NCI-H1092 (cell line): ENCODE results near the gene LAMP1.
"Not testable (repeated sequence)": the region's sequence is repeated elsewhere in the genome, so short reads cannot be mapped to it uniquely, and the experiment has no call there.

Experiments
- DNase-seq: peaks from one replicate; lab custom pipeline; 2025; lab: John Stamatoyannopoulos, UW

The LAMP1 gene

DNA sequence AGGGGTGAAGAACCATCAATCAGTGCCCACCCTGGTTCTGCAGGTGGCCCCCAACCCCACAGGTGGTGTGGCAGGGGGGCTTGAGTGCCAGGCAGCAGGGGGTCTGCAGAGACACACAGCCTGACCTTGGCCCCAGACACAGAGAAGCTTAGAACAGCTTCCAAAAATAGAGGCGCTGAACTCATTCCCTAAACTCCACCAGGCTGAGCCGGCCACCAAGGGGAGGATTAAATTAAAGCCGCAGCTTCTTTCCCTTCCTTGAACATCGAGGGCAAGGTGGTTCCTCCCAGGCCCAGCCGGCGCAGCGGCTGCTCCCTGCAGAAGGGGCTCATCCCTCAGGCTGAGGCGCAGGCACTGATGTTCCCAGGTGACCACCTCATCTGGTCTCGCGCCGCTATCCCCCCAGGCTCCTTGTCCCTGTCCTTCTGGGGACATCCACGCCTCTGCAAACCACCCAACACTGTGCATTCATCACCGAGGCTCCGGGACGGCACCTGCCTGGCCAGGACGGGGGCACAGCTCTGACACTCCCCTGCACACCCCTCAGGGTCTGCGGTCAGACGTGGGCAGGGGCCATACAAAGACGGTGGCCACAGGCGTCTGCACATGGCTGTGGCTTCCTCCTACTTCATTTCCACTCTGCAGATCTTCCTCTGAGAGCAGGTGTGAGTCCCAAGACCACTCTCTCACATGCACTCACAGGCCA, 30.9 kb downstream of the LAMP1 start:
- no peak for DNase-seq

DNA sequence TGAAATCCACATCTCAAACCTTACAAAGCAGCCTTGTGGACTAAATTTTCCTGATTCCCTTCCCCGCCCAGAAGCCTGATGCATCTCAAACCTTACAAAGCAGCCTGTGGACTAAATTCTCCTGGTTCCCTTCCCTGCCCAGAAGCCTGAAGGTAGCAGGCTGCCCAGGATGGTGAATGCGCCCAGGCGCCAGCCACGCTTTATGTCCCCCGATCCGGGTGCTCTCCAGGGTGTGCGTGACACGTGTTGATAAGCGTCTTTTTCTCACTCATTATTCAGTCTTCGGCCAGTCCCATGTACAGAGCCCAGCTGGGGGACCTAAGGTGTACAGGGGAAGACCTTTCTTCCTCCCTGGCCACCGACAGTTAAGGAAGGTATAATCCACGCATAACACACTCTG, 31.8 kb downstream of the LAMP1 start:
- no peak for DNase-seq

DNA sequence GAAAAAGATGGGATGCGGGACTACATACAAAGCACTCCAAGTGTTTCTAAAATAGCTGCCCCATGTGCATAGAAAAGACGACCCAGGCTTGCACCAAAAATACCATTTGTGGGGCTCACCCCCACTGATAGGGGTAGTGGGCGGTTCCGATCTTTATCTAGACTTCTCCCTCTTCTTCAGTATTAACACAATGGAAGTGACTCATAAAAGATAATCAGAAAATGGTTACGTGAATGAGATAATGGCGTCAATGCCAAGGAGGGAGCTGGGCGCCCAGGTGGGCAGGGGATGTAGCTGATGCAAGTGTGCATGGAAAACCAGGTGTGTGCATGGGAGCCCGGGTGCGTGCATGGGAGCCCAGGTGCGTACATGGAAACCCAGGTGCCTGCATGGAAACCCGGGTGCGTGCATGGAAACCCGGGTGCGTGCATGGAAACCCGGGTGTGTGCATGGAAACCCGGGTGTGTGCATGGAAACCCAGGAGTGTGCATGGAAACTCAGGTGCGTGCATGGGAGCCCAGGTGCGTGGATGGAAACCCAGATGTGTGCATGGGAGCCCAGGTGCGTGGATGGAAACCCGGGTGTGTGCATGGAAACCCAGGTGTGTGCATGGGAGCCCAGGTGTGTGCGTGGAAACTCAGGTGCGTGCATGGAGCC, 32.7 kb downstream of the LAMP1 start:
- no peak for DNase-seq

- no peak for DNase-seq
Measured at GRCh38 chr13:113332615-113333014, 35.6 kb downstream of the LAMP1 start.

GRCh38 chr13:113333076-113333475, 36.0 kb downstream of the LAMP1 start:
- DNase-seq, result no peak

GRCh38 chr13:113337556-113337955, 40.5 kb downstream of the LAMP1 start:
- DNase-seq, result no peak

DNA sequence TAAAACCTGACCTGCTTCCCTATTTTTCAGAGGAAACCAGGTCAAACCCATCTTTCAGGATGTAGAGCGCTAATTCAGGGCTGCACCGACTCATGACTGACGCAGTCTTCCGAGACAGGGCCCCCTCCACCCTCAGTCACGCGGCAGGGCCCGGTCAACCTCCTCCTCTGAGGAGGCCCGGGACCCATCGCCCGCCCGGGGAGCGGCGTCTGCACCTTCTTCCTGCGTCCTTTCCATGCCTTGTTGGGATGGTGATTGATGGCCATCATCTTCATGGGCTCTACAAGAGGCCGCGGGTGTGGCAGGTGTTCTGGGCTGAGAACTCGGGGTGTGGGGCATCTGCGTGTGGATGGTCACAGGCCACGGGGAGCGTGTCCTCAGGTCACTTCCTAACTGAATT, 40.9 kb downstream of the LAMP1 start:
- no peak for DNase-seq

DNA sequence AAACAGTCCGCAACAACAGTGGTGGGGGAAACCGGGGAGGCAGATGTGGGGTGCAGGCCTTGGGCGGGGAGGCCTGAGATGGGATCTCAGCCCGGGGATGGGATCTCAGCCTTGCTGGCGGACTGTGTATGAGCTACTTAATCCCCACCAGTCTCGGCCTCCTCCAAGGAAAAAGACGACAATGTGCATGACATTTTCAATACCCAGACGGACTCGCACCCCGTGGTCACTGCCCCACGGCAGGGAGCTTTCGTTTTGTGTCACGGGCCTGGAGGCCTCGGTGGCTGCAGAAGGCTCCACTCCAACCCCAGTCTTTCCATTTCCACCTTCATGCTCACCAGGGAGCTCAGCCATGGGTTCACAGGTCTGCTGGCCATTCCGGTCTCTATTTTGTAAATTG, 41.4 kb downstream of the LAMP1 start:
- DNase-seq, result no peak

DNA sequence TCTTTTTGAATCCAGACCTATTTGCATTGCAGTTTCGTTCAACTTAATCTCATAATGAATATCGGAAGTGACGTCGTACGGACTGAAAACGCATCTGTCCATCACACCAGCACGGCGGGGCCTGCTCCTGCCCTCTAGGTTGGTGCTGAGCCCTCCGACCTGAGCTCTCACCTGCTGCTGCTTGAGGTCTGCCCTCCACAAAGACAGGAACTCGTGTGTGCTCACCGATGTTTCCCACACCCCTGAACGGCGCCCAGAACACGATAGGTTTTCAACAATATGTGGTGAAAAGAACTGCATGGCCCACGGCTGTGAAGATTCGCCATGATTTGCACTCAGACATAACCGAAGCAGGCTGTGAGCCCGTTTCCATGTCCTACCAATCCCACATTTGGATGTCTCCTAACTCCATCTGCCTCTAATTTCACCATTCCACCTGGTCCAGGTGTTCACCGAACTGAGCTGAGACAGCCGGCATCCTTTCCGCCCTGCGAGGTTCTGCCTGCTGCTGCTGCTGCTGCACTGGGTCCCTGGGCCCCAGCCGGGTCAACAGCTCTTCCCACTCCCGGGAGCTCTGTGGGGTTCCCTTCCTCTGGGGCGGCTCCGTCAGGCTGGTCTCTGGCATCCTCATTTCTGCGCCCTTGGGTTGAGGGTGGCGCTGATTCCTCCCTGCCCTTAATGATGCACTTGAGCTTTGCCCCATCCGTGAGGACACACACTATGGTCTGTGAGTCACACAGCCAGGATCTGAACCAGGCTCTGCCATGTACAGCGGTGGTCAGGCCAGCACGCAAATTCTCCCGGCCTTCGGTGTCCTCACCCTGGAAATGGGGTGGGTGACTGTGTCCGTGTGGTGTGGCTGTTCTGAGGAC, 46.0 kb downstream of the LAMP1 start:
- DNase-seq, result no peak

DNA sequence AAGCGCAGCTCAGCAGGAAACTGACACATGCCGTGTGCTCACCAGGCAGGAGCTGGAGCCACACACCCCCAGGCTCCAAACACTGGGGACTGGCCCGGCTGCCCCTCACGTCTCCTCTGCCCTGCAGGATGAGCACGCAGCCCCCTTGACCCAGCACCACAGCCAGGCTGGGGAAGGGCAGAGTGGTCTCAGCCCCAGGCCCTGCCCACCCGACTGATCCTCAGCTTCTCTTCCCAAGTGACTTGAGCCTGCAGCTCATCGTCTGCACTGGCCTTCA, 46.6 kb downstream of the LAMP1 start:
- DNase-seq, result no peak

DNA sequence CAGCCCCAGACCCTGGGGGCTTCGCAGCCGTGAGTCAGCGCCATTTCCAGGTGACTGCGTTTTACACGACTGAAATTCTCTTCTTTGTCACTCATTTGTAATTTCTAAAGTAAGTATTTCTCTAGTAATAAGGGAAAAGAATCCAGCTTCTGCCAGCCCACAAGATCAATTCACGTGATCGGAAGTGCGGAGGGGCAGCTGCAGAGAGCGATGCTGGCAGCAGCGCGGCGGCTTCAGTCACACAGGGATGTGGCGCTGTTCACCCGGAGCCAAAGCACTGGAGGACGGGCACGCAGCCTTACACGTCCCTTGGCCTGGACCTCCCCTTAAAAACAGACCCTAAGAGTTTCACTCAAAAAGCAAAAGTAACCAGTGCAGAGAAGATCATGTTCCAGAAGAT, 48.4 kb downstream of the LAMP1 start:
- DNase-seq, result no peak

DNA sequence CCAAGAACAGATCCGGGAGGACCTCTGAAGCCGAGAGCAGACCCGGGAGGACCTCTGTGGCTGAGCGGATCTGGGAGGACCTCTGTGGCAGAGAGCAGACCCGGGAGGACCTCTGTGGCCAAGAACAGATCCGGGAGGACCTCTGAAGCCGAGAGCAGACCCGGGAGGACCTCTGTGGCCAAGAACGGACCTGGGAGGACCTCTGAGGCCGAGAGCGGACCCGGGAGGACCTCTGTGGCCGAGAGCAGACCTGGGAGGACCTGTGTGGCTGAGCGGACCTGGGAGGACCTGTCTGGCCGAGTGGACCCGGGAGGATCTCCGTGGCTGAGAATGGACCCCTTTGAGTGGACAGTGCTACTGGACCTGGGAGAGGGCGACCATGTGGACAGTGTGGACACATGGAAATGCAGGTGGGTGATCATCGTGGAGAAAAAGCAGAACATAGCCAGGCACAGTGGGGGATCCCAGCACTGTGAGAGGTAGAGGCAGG, 50.7 kb downstream of the LAMP1 start:
- DNase-seq, result not testable (repeated sequence)

DNA sequence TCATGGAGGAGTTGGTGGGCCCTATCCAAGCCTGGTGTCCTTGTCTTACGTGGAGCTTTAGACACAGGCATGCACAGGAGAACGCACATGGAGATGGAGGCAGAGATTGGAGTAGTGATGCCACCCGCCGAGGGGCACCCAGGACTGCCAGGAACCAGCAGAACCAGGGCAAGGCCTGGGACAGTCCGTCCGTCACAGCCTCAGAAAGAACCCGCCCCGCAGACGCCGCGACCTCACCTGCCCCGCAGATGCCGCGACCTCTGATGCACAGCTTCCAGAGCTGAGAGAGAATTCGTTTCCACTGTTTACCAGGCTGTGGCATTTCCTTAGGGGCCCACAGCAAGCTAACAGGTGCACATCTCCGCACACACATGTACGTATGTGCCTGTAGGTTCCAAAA, 51.6 kb downstream of the LAMP1 start:
- no peak for DNase-seq

DNA sequence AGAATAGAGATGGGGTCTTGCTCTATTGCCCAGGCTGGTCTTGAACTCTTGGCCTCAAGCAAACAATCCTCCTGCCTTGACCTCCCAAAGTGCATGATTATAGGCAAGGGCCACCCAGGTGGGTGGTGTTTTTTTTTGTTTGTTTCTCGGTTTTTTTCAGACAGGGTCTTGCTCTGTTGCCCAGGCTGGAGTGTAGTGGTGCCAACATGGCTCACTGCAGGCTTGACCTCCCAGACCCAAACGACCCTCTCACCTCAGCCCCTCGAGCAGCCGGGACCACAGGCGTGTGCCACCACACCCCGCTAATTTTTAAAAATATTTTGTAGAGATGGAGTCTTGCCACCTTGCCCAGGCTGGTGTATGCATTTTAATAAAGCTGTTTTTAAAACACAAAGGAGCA, 52.0 kb downstream of the LAMP1 start:
- no peak for DNase-seq

DNA sequence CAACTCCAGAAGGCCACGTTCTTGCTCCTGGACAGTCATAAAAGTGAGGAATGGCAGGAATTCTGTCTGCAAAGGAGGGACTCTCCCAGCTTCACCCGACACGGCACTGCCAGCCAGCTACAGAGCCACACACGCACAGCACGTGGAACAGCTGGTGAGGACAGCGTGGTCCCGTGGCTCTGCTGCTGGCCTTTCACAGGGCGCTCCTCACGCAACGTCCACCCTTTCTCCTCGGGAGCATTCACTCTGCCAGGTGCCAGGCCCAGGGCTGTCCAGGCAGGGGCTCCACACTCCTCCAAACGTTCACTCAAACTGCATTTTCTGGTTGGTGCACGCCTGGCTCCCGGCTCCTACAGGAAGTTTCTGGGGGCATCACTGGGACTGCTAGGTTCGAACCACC, 52.5 kb downstream of the LAMP1 start:
- DNase-seq, result no peak

GRCh38 chr13:113350065-113350937, 53.3 kb downstream of the LAMP1 start:
- no peak for DNase-seq

DNA sequence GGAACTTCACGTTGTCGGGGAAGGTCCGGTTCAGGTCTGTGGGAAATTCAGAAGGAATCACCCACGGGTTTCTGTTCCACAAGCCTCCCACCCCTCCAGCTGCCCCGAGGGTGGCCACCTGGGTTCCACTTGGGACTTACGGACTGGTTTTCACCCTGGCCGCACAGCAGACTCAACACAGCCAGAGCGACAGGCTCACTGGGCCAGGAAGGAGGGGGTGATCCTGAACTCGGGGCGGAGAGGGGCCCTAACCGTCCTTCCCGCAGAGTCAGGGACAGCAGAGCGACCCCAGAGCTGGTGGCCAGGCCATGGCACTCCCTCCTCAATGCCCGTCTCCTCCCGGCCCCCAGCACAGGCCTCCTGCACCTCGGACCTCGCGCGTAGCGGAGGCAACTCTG, 53.9 kb downstream of the LAMP1 start:
- no peak for DNase-seq

- no peak for DNase-seq
Measured at GRCh38 chr13:113351514-113352026, 54.5 kb downstream of the LAMP1 start.

DNA sequence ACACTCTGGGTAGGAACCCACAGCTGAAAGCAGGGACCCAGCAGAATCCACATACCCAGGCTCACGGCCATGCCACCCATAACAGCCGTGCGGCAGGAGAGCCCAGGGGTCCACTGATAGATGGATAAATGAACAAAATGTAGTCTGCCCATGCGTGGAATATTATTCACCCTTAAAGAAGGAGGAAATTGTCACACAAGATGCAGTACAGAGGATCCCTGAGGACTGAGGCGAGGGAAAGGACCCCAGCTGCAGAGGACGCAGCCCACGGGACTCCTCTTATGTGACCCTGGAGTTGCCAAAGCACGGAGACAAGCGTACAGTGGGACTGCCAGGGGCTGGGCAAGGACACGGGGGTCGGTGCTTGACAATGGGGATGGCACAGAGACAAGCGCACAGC, 56.2 kb downstream of the LAMP1 start:
- no peak for DNase-seq

DNA sequence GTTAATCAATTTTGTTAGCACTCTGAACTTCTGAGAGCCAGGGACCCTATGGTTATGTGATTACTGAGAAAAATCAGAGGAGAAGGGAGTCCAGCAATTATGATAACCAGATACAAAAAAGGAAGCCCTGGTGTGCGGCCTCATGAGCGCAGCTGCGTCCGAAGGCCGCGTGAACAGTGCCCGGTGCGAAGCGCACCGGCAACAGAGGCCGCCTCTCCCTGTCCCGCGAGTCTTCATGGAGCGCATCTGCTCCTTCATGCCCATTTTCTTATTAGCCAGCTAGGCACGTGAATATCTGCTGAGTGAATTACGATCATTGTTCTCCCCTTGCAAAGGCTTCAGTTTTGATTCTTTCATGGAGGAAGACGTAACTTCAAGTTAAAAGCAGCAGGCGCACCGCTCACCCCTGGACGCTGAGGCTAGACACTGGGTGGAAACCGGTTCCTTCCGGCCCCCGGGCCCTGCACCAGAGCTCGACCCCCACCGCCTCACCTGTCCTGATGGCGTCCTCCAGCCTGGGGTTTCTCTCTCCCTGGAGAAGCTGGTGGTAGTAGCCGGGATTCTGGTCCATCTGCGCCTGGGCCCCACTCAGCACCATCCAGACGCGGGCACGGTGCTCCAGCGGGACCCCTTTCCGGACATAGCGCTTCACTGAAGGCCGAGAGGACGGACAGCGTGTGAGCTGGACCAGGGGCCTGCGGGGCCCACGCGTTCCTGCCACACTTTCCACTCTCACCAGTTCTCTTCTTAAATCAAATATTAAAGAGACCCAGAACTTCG, 58.0 kb downstream of the LAMP1 start:
- DNase-seq, result no peak

DNA sequence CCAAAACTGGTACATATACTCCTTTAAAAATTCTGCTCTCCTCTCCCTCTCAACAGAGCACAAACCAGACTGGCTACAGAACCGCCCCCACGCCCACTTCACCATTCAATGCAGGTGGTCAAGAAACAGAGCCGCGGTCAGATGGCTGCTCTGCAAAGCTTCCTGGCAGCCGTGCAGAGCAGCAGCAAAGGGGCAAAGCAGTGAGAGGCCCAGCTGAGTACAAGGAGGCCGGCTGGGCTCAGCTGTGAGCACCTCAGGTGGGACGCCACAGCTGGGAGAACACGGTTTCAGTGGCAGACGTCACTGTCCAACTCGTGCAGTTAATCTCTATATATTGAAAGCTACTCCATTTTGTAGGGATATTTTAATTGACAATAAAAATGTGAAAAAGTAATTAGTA, 58.6 kb downstream of the LAMP1 start:
- DNase-seq, result no peak
